Pulmonary artery endothelial cell (primary cell): ENCODE data around the gene COLQ. TPM values are rescaled to one million over a fixed set of nuclear protein-coding genes. Genes with fewer than 3 reads are reported as not detected.
"Not testable (repeated sequence)": the region's sequence is repeated elsewhere in the genome, so short reads cannot be mapped to it uniquely, and the experiment has no call there.

Experiments used
- DNase-seq: peaks from one replicate; pipeline ENCODE4 v3.0.0-alpha.2; 2011; ENCODE audit warnings: low read depth, low spot score
- total RNA-seq: library from RNA; depleted of rRNA; stranded (reverse); fragments of >200 nt; gene quantifications from 2 replicates; pipeline ENCODE4 v1.2.3, GENCODE V29; 2014

The COLQ gene
- total RNA-seq, 1 donor from 2014 or later, result 0.07 TPM

- no peak for DNase-seq
These were observed 90.9 kb downstream of the COLQ start for GRCh38 chr3:15430624-15431023.

GRCh38 chr3:15429080-15429479 lies 92.4 kb downstream of the COLQ start:
- no peak for DNase-seq

GRCh38 chr3:15428539-15428938 lies 93.0 kb downstream of the COLQ start:
- DNase-seq, result no peak

- DNase-seq, result no peak
These were observed 93.5 kb downstream of the COLQ start for GRCh38 chr3:15427981-15428380.

GRCh38 chr3:15427182-15427880 lies 94.2 kb downstream of the COLQ start, which contains the start of the genes EAF1 and METTL6:
EAF1 (plus strand) TSS chr3:15427598; CDS start chr3:15427780, 182 bp downstream.
METTL6 (minus strand) TSS chr3:15427544; CDS start chr3:15426511, 1,033 bp downstream.
- peak; percentile 29 for DNase-seq

- no peak for DNase-seq
These were observed 94.9 kb downstream of the COLQ start for GRCh38 chr3:15426579-15427118.

- DNase-seq, result peak; percentile 36
These were observed 100.6 kb downstream of the COLQ start for GRCh38 chr3:15420871-15421270.

GRCh38 chr3:15410966-15411365 lies 110.5 kb downstream of the COLQ start:
- DNase-seq, result not testable (repeated sequence)

GRCh38 chr3:15409774-15410173 lies 111.7 kb downstream of the COLQ start:
- no peak for DNase-seq

- DNase-seq, result no peak
These were observed 112.3 kb downstream of the COLQ start for GRCh38 chr3:15409239-15409638.

GRCh38 chr3:15405448-15406050 lies 116.0 kb downstream of the COLQ start:
- peak; percentile 46 for DNase-seq

- DNase-seq, result no peak
These were observed 116.7 kb downstream of the COLQ start for GRCh38 chr3:15404767-15405166.

- DNase-seq, result no peak
These were observed 117.5 kb downstream of the COLQ start for GRCh38 chr3:15403965-15404364.

GRCh38 chr3:15403495-15403894 lies 118.0 kb downstream of the COLQ start:
- DNase-seq, result no peak

GRCh38 chr3:15401936-15402335 lies 119.6 kb downstream of the COLQ start:
- no peak for DNase-seq

Other genes with a start within 250 kb of the COLQ start
- 91.2 and 106 TPM in 2 replicates for gene SH3BP5, start 189.1 kb downstream of the COLQ start, total RNA-seq
- gene METTL6, start 94.2 kb downstream of the COLQ start, total RNA-seq, result 27.0 and 38.7 TPM in 2 replicates
- 18.5 and 31.3 TPM in 2 replicates for gene EAF1, start 94.1 kb downstream of the COLQ start, total RNA-seq
- 30.6 and 45.5 TPM in 2 replicates for gene HACL1, start 79.9 kb upstream of the COLQ start, total RNA-seq
- 27.8 and 32.6 TPM in 2 replicates for gene BTD, start 80.0 kb upstream of the COLQ start, total RNA-seq